Stimulated activated CD8-positive, alpha-beta memory T cell treated with anti-CD3 and anti-CD28 coated beads, Interleukin-12 subunit alpha, Interleukin-12 subunit beta, amount 100 ng/mL, for 1 hour (primary cell): ENCODE results near the gene GRPEL1.
"Not testable (repeated sequence)": the region's sequence is repeated elsewhere in the genome, so short reads cannot be mapped to it uniquely, and the experiment has no call there.

Source experiments
- DNase-seq: peaks from one replicate; pipeline ENCODE4 v3.0.0-alpha.2; 2020; ENCODE audit warnings: low read depth

GRPEL1 gene

DNA sequence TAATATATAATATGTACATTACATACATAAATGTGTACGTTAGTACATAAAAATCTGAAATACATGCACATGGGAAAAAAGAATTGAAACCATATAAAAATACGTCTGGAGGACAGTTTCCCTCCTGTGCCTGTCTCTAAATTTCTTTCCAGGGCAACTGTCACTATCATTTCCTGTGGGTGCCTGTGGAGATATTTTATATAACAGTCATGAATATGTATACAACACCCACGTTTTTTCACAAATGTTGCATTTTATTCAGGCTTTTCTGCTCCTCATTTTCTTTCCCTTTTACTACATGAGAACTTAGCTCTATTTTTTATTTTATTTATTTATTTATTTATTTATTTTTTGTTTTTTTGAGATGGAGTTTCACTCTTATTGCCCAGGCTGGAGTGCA, 24.2 kb upstream of the GRPEL1 start:
- DNase-seq: no peak

DNA sequence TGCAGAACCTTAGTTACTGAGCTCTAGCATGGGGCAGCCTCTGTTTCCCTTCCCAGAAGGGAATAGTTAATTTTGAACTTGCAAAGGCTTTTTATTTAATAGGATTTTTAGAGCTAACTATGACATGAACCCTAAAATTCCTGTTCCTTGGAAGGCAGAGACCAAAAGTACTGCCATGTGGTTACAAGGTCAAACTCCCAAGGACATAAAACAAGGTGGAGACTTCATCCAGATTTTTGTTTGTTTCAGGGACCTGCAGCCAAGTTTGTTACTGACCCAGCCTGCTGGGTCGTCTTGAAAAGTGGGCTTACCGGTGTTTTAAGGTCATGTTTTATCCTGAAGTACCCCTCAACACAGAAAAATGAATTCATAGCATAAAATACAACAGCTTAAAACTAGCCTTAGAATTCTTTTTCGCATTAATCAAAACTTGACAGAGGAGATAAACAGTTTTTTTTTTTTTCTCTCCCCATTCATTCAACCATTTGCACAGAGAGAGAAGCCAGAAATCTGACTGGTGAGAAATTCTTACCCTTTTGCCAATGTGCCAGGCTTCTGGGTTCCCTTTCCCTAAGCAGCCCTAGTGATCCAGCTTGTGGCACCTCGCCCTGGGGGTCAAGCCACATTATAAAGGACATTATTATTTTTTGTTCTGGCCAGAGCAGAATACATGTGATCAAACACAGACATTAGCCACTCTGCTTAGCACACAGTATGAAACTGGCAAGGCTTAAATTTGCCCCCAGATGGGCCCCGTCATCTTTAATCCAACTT, 21.5 kb upstream of the GRPEL1 start:
- DNase-seq: no peak

DNA sequence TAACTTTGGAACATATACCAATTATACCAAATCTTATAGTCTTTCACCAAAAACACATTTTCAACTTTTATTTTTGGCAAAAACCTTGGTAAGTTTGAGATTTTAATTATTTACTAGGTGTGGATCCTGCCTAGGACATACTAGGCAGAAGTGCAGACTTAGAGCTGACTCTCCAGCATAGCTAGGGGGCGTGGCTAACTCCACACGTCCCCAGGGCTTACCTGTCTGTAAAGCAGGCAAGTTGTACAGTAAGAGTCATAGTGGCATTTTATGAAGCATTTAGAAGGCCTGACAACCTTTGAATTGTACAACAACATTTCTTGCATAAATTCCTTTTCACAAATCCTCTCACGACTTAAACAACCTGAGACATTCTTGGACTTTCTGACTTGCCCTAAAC, 19.2 kb upstream of the GRPEL1 start:
- DNase-seq: no peak

DNA sequence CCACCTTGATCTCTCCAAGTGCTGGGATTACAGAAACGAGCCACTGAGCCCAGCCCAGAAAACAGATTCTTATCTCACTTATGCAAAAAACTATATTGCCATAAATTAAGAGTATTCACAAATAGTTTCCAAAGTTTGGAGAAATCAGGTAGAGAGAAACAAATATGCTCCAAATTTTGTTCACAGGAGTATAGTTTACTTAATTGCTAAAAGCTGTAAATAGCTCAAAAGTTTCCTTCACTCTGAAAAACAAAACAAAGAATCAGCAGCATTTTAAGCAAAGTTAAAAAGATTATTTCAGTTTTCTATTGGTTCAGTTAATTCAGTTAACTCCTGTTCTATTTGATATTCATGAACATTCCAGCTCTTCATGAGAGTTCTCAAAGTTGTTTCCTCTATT, 18.5 kb upstream of the GRPEL1 start:
- no peak for DNase-seq

DNA sequence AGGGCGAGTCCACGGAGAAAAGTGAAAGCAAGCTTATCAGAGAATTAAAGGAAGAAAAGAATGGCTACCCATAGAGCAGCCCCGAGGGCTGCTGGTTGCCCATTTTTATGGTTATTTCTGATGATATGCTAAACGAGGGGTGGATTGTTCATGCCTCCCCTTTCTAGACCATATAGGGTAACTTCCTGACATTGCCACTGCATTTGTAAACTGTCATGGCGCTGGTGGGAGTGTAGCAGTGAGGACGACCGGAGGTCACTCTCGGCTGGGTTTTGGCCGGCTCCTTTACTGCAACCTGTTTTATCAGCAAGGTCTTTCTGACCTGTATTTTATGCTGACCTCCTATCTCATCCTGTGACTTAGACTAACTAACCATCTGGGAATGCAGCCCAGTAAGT, 16.7 kb upstream of the GRPEL1 start:
- not testable (repeated sequence) for DNase-seq

DNA sequence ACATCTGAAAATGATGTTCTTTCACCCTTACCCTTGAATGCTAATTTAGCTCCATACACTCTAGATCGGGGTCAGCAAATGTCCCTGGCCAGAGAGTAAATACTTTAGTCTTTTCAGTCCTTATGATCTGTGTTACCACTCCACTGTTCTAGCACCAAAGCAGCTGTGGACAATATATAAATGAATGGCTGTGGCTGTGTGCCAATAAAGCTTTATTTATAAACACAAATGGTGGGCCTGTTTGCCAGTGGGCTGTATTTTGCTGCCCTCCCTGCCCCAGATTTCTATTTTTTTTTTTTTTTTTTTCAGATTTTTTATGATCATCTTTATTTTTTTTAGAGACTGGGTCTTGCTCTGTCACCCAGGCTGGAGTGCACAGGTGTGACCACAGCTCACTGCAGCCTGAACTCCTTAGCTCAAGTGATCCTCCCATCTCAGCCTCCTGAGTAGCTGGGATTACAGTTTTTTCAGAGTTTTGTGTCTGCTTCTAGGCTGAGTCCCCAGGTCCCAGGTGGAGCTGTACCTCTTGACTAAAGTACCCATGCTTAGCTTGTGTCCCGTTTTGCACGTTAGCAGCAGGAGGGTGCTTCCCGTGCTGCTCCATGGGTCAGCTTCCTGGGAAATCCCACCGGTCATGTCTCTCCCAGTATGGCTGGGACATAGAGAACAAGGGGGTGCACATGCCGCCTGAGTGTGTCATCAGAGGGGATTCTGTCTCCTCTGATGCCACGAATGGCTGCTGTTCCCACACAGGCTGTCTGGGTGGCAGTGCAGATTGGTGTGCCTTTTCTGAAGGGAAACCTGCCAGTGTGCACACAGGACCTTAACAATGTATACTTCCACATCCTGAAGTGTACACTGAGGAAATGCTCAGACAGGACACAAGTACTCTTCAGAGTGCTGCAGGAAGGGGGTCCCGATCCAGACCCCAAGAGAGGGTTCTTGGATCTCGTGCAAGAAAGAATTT, 16.0 kb upstream of the GRPEL1 start:
- DNase-seq: no peak

DNA sequence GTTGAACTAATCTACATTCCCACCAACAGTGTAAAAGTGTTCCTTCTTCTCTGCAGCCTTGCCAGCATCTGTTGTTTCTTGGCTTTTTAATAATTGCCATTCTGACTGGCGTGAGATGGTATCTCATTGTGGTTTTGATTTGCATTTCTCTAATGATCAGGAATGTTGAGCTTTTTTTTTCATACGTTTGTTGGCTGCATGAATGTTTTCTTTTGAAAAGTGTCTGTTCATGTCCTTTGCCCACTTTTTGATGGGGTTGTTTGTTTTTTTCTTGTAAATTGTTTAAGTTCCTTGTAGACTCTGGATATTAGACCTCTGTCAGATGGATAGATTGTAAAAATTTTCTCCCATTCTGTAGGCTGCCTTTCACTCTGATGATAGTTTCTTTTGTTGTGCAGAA, 12.0 kb upstream of the GRPEL1 start:
- not testable (repeated sequence) for DNase-seq

DNA sequence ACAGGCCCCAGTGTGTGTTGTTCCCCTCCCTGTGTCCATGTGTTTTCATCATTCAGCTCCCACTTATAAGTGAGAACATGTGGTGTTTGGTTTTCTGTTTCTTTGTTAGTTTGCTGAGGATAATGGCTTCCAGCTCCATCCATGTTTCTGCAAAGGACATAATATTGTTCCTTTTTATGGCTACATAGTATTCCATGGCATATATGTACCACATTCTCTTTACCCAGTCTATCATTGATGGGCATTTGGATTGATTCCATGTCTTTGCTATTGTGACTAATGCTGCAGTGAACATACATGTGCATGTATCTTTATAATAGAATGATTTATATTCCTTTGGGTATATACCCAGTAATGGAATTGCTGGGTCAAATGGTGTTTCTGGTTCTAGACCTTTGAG, 11.6 kb upstream of the GRPEL1 start:
- DNase-seq: not testable (repeated sequence)

DNA sequence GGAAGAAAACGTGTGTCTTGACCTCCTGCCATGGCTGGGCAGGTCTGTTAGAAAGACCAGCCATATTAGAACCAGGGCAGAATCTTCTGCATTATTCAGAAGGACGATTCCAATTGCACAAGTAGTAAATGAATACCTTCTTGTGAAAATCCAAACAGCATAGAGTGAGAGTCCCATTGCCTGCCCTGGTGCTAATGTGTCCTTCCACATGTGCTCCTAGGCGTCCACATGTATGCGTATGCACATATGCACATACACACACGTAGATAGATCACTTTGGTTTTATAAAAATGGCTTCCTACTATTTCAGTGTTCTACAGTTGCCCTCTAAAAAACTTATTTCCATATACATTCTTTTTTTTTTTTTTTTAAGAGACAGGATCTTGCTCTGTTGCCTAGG, 10.2 kb upstream of the GRPEL1 start:
- no peak for DNase-seq

DNA sequence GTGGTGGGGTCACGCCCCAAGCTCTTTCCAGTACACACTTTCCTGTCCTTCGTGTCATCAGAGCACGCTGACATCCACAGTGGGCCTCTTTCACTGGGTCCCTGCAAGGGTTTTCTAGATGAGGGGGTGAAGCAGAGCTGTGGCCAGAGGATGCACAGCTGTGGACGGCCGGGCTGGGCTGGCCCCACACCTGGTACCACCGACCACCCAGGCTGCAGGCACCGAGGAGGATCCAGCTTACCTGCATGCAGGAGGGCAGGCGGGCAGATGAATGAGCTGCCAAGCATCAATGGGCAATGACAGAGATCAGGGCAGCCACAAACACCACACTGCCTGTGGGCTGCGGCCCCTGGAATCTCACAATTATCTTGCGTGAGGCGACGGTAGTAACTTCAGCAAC, 9.5 kb upstream of the GRPEL1 start:
- no peak for DNase-seq

DNA sequence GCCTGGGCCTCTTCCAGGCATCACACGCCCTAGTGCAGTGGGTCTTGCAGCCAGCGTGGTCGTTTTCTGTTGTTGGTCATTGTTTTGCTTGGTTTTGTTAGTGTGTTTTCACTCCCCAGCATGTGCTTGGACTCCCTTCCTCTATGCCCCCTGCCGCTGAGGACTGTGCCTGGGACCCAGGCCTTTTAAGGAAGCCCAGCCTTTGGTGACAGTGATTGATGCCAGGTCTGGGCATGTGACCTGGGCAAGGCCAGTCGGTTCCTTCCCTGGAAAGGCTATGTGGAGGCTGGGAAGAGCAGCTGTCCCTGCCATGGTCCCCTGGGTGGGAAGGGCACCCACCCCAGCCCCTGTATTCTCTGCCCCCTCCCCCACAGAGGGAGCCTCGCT, 8.8 kb upstream of the GRPEL1 start:
- no peak for DNase-seq

DNA sequence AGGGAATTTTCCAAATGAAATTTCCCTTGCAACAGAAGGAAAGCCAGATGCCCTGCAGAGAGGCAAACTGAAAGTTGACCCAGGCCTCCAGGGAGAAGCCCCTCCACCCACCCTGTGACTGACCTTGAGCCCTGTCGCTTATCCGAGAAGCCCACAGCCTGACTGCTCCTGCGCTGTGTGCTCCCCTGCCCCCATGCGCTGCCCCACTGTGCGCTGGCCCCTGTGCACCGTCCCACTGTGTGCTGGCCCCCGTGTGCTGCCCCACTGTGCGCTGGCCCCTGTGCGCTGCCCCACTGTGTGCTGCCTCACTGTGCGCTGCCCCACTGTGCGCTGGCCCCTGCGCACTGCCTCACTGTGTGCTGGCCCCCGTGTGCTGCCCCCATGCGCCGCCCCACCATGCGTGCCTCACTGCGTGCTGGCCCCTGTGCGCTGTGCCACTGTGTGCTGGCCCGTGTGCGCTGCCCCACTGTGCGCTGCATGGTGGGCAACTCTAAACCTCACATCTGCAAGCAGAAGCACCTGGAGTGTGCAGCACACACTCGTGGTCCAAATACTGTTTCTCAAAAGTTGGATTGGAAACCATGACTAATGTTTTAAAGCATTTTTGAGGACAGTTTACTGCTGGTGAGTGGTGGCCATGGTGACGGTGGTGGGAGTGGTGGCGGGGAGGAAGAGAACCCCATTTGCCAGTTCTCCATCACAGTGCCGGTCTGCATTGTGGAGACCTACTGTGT, 8.3 kb upstream of the GRPEL1 start:
- no peak for DNase-seq

DNA sequence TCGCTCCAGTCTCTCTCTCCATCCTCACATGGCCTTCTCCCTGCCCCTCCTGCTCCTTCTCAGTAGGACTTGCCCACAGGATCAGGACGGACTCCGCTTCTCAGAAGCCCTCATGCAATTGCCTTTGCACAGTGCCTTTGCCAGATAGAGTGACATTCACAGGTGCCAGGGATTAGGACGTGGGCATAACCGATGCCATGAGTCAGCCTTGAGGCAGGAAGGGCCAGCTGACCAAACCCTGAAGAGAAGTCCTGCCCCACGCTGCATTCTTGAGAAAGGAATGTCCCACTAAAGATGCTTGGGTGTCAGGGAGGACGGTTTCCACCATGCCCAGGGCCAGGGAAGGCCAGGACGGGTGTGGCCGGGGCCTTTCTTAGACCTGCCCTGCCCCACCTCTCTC, 6.6 kb upstream of the GRPEL1 start:
- DNase-seq: no peak

DNA sequence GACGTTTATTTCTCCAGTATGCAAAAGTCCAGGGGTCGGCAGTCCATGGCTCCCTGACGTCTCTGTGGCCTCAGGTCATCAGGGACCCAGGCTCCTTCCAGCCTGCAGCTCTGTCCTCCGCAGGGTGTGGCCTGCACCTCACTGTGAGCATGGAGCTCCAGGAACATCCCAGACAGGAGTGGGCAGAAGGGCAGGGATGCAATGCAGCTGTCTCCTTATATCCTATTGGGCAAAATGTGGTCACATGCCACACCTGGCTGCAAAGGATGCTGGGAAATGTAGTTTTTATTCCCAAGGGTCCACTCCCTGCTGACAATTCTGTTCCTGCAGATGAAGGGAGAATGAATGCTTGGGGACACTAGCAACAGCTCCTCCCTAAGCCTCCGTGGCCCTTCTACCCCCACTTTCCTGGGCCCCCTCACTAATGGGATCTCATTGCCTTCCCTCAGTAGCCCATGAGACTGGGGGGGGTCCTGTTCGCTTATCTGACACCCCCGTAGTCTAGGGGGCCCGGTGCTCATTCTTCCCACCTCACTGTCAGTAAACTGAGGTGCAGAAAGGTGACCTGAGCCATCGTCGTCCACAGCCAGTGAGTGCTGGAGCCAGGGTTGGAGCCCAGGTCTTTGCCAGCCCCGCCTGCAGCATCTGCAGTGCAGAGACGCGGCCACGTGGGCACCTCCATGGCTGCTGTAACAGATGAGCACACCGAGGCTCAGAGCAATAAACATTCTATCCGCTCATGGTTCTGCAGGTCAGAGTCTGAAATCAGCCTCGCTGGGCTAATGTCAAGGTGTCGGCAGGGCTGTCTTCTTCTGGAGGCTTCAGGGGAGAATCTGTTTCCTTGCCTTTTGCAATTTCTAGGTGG, 5.9 kb upstream of the GRPEL1 start:
- DNase-seq: no peak

DNA sequence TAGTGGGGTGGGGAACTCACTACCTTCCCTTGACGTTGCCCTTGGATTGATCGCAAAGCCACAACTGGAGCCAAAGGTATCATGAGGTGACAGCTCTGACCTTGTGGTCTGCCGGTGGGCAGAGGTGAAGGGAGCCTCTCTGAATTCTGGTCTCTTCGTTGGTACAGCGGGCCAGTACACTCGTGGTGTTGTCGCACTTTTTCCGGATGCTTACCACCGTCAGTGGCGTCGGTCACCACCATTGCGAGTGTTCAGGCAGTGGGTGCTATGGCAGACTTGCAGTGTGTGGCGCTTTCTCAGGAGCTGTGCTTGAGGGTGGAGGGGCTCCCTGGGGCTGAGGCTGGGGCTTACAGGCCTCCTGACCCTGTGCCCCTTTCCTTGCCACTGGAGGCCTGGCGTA, 5.2 kb upstream of the GRPEL1 start:
- no peak for DNase-seq

DNA sequence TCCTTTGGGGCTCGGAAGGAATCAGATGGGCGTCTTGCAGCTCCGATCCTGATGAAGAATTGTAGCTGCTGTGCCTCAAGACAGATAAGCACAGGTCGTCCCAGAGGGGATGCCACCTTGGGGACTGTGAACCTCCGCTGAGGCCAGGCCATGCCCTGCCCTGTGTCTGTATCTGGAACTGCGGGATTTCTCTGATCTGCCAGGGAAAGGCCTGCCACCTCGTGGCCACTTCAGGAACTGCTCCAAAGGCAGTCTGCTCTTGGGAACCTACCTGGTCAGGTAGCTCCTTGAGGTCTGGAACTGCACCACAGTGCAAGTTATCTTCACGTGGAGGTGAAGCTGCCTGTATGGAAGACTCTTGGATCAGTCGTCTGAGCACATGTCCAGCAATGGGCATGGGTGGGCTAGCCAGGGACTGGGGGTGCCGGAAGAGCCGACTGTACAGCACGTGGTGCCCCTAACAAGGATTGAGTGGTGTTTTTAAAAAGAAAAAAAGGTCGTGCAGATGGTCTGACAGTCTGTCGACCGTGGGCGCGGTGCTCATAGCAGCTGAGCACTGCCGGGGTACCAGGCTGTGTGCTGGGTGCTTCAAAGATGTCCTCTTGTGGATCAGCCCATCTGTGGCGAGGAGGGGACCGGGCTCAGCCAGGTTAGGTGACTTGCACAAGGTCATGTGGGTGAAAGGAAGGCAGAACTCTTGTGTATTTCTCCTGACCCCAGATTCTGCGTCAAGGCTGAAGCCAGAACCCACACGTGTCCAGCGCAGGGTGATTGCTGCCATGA, 3.1 kb upstream of the GRPEL1 start:
- DNase-seq: peak; percentile 81

DNA sequence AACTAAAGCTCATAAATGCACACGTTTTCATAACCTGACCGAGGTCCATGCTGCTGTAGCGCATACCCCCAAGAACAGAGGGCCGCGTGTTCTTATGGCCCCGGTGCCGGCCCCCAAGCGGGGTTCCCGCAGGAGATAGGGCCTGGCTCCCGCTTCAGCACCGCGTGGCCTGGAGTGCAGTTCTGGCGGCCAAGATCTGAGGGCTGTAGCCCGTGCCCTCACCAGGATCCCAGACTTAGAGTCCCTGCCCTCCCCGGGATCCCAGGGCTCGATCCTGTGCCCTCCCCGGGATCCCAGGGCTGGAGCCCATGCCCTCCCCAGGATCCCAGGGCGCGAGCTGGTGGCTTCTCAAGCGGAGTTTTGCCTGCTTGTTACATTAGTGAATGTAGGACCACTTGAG, 1.0 kb upstream of the GRPEL1 start:
- DNase-seq: no peak

DNA sequence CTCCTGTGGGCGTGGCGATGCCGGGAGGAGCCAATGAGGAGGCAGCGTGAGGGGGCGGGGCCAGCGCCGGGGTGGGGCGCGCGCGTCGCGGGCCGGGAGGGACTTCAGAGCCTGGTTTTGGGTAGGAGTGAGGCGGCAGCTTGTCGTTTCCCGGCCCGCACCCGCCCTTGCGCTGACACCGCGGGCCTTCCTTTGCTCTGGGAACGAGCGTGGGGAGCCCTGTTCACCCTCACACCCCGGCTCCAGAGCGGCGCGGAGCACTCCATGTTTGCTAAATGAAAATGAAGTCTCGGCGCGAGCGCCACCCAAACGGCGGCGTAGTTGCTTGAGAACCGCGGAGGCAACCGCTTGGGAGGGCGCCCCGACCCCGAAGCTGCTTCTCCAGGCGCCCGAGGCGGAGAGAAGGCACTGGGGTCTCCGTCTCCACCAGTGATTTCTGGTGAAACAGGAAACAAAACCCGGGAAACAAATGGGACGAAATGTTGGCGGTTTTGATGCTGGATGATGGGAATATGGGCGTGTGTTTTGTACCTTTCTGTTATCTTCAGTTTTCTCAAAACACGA, 497 bp upstream of the GRPEL1 start:
- no peak for DNase-seq

DNA sequence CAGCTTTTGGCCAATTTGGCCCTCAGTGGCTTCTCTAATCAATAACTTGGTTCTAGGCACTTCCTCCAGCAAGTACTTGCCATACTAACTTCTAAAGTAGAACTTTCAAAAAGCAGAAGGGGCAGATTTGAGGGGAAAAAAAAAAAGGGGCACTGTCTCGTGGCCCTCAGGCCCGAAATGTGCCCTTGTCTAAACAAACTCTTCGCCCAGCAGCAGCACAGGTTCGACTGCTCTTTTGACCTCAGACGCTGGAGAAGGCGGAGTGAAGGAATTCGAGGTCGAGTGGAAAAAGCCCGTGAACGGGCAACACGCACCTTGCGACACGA, 775 bp downstream of the GRPEL1 start:
- DNase-seq: no peak

DNA sequence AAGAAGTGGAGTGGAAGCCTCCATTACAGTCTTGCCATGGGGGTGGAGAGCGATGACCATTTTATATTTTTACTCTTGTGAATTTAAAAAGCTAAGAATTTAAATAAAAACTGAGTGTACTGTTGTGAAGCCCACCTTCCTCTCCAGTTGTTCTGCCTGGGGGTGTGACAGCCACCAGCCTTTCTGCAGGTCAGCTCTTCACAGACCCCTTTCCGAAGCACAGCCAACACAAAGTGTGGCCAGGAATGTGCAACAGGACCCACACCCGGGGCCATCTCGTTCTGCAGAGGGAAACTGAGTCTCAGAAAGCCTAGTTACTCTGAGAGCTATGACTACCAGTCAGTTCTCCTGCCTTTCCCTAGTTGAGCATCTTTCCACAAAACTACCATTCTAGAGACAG, 1.4 kb downstream of the GRPEL1 start:
- DNase-seq: no peak

DNA sequence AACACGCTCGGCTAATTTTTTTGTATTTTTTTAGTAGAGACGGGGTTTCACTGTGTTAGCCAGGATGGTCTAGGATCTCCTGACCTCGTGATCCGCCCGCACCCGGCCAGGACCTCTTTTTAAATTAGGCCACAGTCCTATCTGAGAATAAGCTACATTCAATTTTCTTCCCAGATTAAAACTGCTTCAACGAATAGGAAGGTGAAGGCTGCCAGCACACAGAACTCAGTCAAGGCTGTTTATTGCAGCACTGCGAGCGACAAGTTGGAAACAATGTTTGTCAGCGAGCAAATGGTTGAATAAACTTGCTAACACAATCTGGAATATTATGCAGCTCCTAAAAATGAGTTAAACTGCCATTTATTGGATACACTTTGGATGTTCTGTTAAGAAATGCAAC, 1.9 kb downstream of the GRPEL1 start:
- no peak for DNase-seq
